Breast epithelium (tissue), 3 donors: Measurements from ENCODE around the gene ZBTB3.

Source experiments
- POLR2A ChIP-seq: fragments of 450-650 bp; IDR thresholded peaks from one replicate; pipeline ENCODE4 v1.6.1; 2016; ENCODE audit warnings: antibody characterized with exemption, mild to moderate bottlenecking, moderate library complexity
- POLR2AphosphoS5 ChIP-seq, 3 donors: sonication (generic); formaldehyde crosslinking; IDR thresholded peaks; one replicate each; pipeline ENCODE4 v1.6.1; 2017; ENCODE audit warnings: antibody characterized with exemption in 3 of 3

DNA sequence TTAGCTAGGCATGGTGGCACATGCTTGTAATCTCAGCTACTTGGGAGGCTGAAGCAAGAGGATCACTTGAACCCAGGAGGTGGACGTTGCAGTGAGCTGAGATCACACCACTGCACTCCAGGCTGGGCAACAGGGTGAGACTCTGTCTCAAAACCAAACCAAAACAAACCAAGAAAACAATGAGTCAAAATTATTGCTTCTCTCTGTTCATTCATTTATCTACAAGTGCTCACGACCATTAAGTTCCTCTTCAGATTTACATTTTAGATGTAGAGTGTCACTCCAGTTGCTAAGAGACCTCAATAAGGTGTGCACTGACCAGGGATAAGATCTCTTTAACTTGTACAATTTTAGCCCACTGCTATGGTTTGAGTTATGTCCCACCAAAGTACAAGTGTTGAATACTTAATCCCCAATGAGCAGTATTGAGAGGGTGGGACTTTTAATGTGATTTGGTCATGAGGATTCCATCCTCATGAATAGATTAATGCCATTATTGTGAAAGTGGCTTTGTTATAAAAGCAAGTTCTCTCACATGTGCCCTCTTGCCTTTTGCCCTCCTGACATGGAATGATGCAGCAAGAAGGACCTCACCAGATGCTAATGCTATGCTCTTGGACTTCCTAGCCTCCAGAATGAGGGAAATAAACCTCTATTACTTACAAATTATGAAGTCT, 34.5 kb downstream of the ZBTB3 start:
- TF ChIP-seq POLR2AphosphoS5 (IDR thresholded peaks at IDR 0.05) (no peak), POLR2A (no peak)
